22Rv1 (cell line): ENCODE results near the gene MON1B.

ENCODE experiments used
- ZFX ChIP-seq: fragments of 450-650 bp; IDR thresholded peaks from 2 replicates; pipeline ENCODE4 v1.6.1; 2017; ENCODE audit warnings: antibody characterized with exemption, borderline replicate concordance
- TF ChIP-seq, protein P1 (sequence below): fragments of 450-650 bp; IDR thresholded peaks from 2 replicates; pipeline ENCODE4 v1.5.1; 2017; ENCODE audit warnings: mild to moderate bottlenecking

DNA sequence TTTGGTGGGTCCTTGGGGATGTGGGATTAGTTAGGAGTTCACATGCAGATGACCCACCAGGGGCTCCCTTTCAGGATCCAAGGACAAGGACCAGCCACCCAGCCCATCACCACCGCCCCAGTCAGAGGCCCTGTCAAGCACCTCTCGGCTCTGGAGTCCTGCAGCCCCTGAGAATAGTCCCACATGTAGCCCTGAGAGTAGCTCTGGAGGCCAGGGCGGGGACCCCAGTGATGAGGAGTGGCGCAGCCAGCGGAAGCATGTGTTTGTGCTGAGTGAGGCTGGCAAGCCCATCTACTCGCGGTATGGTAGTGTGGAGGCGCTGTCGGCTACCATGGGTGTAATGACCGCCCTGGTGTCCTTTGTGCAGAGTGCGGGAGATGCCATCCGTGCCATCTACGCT, 2.4 kb downstream of the MON1B start:
- TF ChIP-seq, protein P1, sequence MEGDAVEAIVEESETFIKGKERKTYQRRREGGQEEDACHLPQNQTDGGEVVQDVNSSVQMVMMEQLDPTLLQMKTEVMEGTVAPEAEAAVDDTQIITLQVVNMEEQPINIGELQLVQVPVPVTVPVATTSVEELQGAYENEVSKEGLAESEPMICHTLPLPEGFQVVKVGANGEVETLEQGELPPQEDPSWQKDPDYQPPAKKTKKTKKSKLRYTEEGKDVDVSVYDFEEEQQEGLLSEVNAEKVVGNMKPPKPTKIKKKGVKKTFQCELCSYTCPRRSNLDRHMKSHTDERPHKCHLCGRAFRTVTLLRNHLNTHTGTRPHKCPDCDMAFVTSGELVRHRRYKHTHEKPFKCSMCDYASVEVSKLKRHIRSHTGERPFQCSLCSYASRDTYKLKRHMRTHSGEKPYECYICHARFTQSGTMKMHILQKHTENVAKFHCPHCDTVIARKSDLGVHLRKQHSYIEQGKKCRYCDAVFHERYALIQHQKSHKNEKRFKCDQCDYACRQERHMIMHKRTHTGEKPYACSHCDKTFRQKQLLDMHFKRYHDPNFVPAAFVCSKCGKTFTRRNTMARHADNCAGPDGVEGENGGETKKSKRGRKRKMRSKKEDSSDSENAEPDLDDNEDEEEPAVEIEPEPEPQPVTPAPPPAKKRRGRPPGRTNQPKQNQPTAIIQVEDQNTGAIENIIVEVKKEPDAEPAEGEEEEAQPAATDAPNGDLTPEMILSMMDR = no peak
- TF ChIP-seq ZFX = no peak
